ENCODE measurements around the gene ARID1A.

Gene ARID1A

GRCh38 chr1:26740952-26741351 is 45.1 kb downstream of the ARID1A start:
- no CpG with 5 or more reads among the region's 5 CpGs for WGBS, 2 donors (ENCODE audit: extremely low coverage in 2 of 2, insufficient read length in 2 of 2, insufficient replicate concordance in 1 of 2)

DNA sequence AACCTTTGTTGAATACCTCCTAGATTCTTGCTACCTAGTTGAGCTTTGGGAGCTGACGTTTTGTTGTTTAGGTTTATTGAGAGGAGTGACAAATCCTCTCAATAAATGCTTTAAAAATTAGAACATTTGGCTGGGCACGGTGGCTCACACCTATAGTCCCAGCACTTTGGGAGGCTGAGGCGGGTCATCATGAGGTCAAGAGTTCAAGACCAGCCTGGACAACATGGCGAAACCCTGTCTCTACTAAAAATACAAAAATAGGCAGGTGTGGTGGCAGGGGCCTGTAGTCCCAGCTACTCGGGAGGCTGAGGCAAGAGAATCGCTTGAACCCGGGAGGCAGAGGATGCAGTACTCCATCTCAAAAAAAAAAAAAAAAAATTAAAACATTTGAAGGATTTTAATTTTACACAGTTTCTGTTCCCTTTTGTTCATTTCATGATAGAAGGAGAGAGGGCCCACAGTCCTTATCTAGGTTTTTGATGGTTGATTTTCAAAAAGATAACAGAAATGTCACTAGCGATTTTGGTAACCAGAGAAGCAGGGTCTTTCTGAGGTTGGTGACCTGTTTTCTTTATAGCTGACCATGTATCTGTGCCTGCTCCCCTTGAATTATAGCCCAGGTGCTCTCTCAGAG is 47.7 kb downstream of the ARID1A start:
- Histone ChIP-seq H3K79me1 (ENCODE audit: low read depth, low read length) (peaks cover 2% of the 10 kb centered on the region), H3K36me3 (replicated peaks in 1 of 2; ENCODE audit: control insufficient read depth in 2 of 2, insufficient read depth in 2 of 2, low read length in 2 of 2) (peaks cover 48 to 95% of the 10 kb centered on the region in 2 donors), H4K8ac (ENCODE audit: low read depth, low read length) (no peak overlapping the region), H2AFZ (ENCODE audit: low read length) (no peak overlapping the region), H3K4ac (ENCODE audit: low read length) (no peak overlapping the region), H3K23ac (ENCODE audit: low read depth, low read length, poor library complexity) (no peak overlapping the region), H3K9me3 (replicated peaks in 1 of 2; ENCODE audit: control insufficient read depth in 2 of 2, insufficient read depth in 1 of 2, low read depth in 1 of 2, low read length in 2 of 2) (no peaks in the 10 kb centered on the region), H3K4me2 (ENCODE audit: insufficient read depth, low read length, poor library complexity, severe bottlenecking) (no peak overlapping the region), H2BK5ac (ENCODE audit: low read length) (no peak overlapping the region), H2AK5ac (ENCODE audit: low read depth, low read length) (no peak overlapping the region), H2BK15ac (ENCODE audit: low read length) (no peak overlapping the region), H3K4me1 (ENCODE audit: control insufficient read depth in 2 of 2, insufficient read depth in 1 of 2, low read depth in 1 of 2, low read length in 2 of 2) (no peaks in the 10 kb centered on the region), H4K91ac (ENCODE audit: low read depth, low read length, poor library complexity) (no peak overlapping the region), H3K27me3 (ENCODE audit: control insufficient read depth in 3 of 3, insufficient read depth in 3 of 3, low read depth in 1 of 3, low read length in 3 of 3) (no peaks in the 10 kb centered on the region), H3K18ac (ENCODE audit: low read length) (no peak overlapping the region), H3K14ac (ENCODE audit: low read length) (no peak overlapping the region), H2BK120ac (ENCODE audit: low read depth, low read length) (no peak overlapping the region), H3K27ac (replicated peaks; ENCODE audit: low read length) (no peak overlapping the region), H3K9ac (ENCODE audit: low read depth, low read length, poor library complexity) (no peak overlapping the region), H3K4me3 (ENCODE audit: low read length in 2 of 2) (no peak overlapping the region), H2BK12ac (ENCODE audit: low read length) (no peak overlapping the region)
- no peak for DNase-seq (ENCODE audit: low spot score)
- WGBS, 2 donors (ENCODE audit: extremely low coverage in 2 of 2, insufficient read length in 2 of 2, insufficient replicate concordance in 1 of 2), result no CpG with 5 or more reads among the region's 8 CpGs

More at GRCh38 chr1:26740952-26741351, 45.1 kb downstream of the ARID1A start:
- Histone ChIP-seq H3K36me3 (replicated peaks in 1 of 2; ENCODE audit: control insufficient read depth in 2 of 2, insufficient read depth in 2 of 2, low read length in 2 of 2) (peaks cover 44 to 90% of the 10 kb centered on the region in 2 donors), H3K4me3 (ENCODE audit: low read length in 2 of 2) (no peak overlapping the region), H3K14ac (ENCODE audit: low read length) (no peak overlapping the region), H2BK5ac (ENCODE audit: low read length) (no peak overlapping the region), H2BK120ac (ENCODE audit: low read depth, low read length) (no peak overlapping the region), H4K8ac (ENCODE audit: low read depth, low read length) (no peak overlapping the region), H3K9me3 (replicated peaks in 1 of 2; ENCODE audit: control insufficient read depth in 2 of 2, insufficient read depth in 1 of 2, low read depth in 1 of 2, low read length in 2 of 2) (no peaks in the 10 kb centered on the region), H3K9ac (ENCODE audit: low read depth, low read length, poor library complexity) (no peak overlapping the region), H3K27me3 (ENCODE audit: control insufficient read depth in 3 of 3, insufficient read depth in 3 of 3, low read depth in 1 of 3, low read length in 3 of 3) (no peaks in the 10 kb centered on the region), H2BK15ac (ENCODE audit: low read length) (no peak overlapping the region), H3K23ac (ENCODE audit: low read depth, low read length, poor library complexity) (no peak overlapping the region), H3K4me1 (ENCODE audit: control insufficient read depth in 2 of 2, insufficient read depth in 1 of 2, low read depth in 1 of 2, low read length in 2 of 2) (no peaks in the 10 kb centered on the region), H4K91ac (ENCODE audit: low read depth, low read length, poor library complexity) (no peak overlapping the region), H3K4ac (ENCODE audit: low read length) (no peak overlapping the region), H3K4me2 (ENCODE audit: insufficient read depth, low read length, poor library complexity, severe bottlenecking) (no peak overlapping the region), H2AFZ (ENCODE audit: low read length) (no peak overlapping the region), H2BK12ac (ENCODE audit: low read length) (no peak overlapping the region), H2AK5ac (ENCODE audit: low read depth, low read length) (no peak overlapping the region), H3K18ac (ENCODE audit: low read length) (no peak overlapping the region), H3K79me1 (ENCODE audit: low read depth, low read length) (no peaks in the 10 kb centered on the region), H3K27ac (replicated peaks; ENCODE audit: low read length) (no peak overlapping the region)
- no peak for DNase-seq (ENCODE audit: low spot score)

DNA sequence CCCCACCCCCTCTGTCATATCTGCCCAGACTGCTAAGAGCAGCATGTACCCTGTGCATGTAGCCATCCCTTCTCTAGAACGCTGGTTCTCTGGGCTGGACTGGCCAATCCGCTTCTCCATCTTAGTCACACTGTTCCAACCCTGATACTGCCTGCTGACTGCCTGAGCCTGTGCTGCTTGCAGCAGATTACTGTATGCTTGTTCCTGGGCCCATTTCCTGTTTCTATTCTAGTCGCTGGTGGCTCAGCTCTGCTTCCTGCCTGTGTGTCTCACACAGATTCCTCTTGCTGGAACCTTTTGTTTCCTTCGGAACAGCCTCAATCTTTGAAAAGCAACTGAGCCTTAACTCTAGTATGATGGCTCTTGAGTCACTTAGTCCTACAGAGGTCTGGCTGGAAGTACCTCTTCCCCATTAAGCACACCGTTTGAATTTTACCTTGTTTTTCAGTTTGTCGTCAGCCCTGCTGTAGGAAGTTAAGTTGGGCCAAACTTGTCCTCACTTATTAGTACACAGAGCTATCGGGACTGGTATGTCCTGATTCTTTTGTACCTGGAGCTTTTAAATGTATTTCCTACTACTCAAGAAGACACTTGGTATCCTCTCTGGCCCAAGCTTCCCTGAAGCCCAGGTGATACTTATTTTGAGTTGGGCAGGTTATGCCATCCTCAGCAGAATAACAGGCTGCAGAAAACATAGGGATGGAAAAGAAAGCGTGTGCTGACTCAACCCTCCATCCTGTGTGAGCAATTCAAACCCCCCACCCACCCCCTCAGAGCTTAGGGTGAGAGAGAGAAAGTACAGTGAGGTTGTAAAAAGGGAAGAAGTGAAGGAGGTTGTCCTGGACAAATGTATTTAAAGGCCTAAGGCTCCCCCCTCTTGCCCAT is 48.5 kb downstream of the ARID1A start:
- H3K14ac ChIP-seq (ENCODE audit: low read length), result no peak overlapping the region
- H2BK120ac ChIP-seq (ENCODE audit: low read depth, low read length), result no peak overlapping the region
- H2AK5ac ChIP-seq (ENCODE audit: low read depth, low read length), result no peak overlapping the region
- H3K79me1 ChIP-seq (ENCODE audit: low read depth, low read length), result peaks cover 2% of the 10 kb centered on the region
- no peak overlapping the region for H4K8ac ChIP-seq (ENCODE audit: low read depth, low read length)
- no peak overlapping the region for H3K4me2 ChIP-seq (ENCODE audit: insufficient read depth, low read length, poor library complexity, severe bottlenecking)
- H2AFZ ChIP-seq (ENCODE audit: low read length), result no peak overlapping the region
- no peak overlapping the region for H2BK15ac ChIP-seq (ENCODE audit: low read length)
- H3K9ac ChIP-seq (ENCODE audit: low read depth, low read length, poor library complexity), result no peak overlapping the region
- H3K4me1 ChIP-seq (ENCODE audit: control insufficient read depth in 2 of 2, insufficient read depth in 1 of 2, low read depth in 1 of 2, low read length in 2 of 2), result no peaks in the 10 kb centered on the region
- no peak overlapping the region for H3K4ac ChIP-seq (ENCODE audit: low read length)
- no peak overlapping the region for H3K27ac ChIP-seq (replicated peaks; ENCODE audit: low read length)
- no peaks in the 10 kb centered on the region for H3K9me3 ChIP-seq (replicated peaks in 1 of 2; ENCODE audit: control insufficient read depth in 2 of 2, insufficient read depth in 1 of 2, low read depth in 1 of 2, low read length in 2 of 2)
- no peak overlapping the region for H2BK5ac ChIP-seq (ENCODE audit: low read length)
- H2BK12ac ChIP-seq (ENCODE audit: low read length), result no peak overlapping the region
- no peak overlapping the region for H3K18ac ChIP-seq (ENCODE audit: low read length)
- no peak overlapping the region for H3K4me3 ChIP-seq (ENCODE audit: low read length in 2 of 2)
- peaks cover 47 to 96% of the 10 kb centered on the region in 2 donors for H3K36me3 ChIP-seq (replicated peaks in 1 of 2; ENCODE audit: control insufficient read depth in 2 of 2, insufficient read depth in 2 of 2, low read length in 2 of 2)
- no CpG with 5 or more reads among the region's 8 CpGs for WGBS, 2 donors (ENCODE audit: extremely low coverage in 2 of 2, insufficient read length in 2 of 2, insufficient replicate concordance in 1 of 2)
- H3K23ac ChIP-seq (ENCODE audit: low read depth, low read length, poor library complexity), result no peak overlapping the region
- H4K91ac ChIP-seq (ENCODE audit: low read depth, low read length, poor library complexity), result no peak overlapping the region
- no peaks in the 10 kb centered on the region for H3K27me3 ChIP-seq (ENCODE audit: control insufficient read depth in 3 of 3, insufficient read depth in 3 of 3, low read depth in 1 of 3, low read length in 3 of 3)
- DNase-seq (ENCODE audit: low spot score), result no peak

- Histone ChIP-seq H3K9me3 (replicated peaks in 1 of 2; ENCODE audit: control insufficient read depth in 2 of 2, insufficient read depth in 1 of 2, low read depth in 1 of 2, low read length in 2 of 2) (no peaks in the 10 kb centered on the region), H2AFZ (ENCODE audit: low read length) (no peak overlapping the region), H3K9ac (ENCODE audit: low read depth, low read length, poor library complexity) (no peak overlapping the region), H2AK5ac (ENCODE audit: low read depth, low read length) (no peak overlapping the region), H3K27me3 (ENCODE audit: control insufficient read depth in 3 of 3, insufficient read depth in 3 of 3, low read depth in 1 of 3, low read length in 3 of 3) (no peaks in the 10 kb centered on the region), H3K4ac (ENCODE audit: low read length) (no peak overlapping the region), H3K4me2 (ENCODE audit: insufficient read depth, low read length, poor library complexity, severe bottlenecking) (no peak overlapping the region), H4K8ac (ENCODE audit: low read depth, low read length) (no peak overlapping the region), H3K18ac (ENCODE audit: low read length) (no peak overlapping the region), H3K4me3 (ENCODE audit: low read length in 2 of 2) (no peak overlapping the region), H2BK5ac (ENCODE audit: low read length) (no peak overlapping the region), H3K14ac (ENCODE audit: low read length) (no peak overlapping the region), H2BK120ac (ENCODE audit: low read depth, low read length) (no peak overlapping the region), H3K36me3 (replicated peaks in 1 of 2; ENCODE audit: control insufficient read depth in 2 of 2, insufficient read depth in 2 of 2, low read length in 2 of 2) (peaks cover 44 to 96% of the 10 kb centered on the region in 2 donors), H3K27ac (replicated peaks; ENCODE audit: low read length) (no peak overlapping the region), H4K91ac (ENCODE audit: low read depth, low read length, poor library complexity) (no peak overlapping the region), H3K23ac (ENCODE audit: low read depth, low read length, poor library complexity) (no peak overlapping the region), H2BK15ac (ENCODE audit: low read length) (no peak overlapping the region), H3K79me1 (ENCODE audit: low read depth, low read length) (peaks cover 2% of the 10 kb centered on the region), H3K4me1 (ENCODE audit: control insufficient read depth in 2 of 2, insufficient read depth in 1 of 2, low read depth in 1 of 2, low read length in 2 of 2) (no peaks in the 10 kb centered on the region), H2BK12ac (ENCODE audit: low read length) (no peak overlapping the region)
- no CpG with 5 or more reads among the region's 5 CpGs for WGBS, 2 donors (ENCODE audit: extremely low coverage in 2 of 2, insufficient read length in 2 of 2, insufficient replicate concordance in 1 of 2)
- DNase-seq (ENCODE audit: low spot score), result no peak
These were observed 49.4 kb downstream of the ARID1A start for GRCh38 chr1:26745191-26745590.
